Stomach (tissue), 19 donors: ENCODE measurements around the gene FAM187B. TPM values are rescaled to one million over a fixed set of nuclear protein-coding genes. Genes with fewer than 3 reads are reported as not detected.

Source experiments
- DNase-seq, 2 donors: peaks; one replicate each; pipeline versions ENCODE4 v3.0.0 to v3.0.0-alpha.2; 2013 to 2019
- H3K27ac ChIP-seq, 5 donors: fragments of 200-600 bp in 4 of 5; sonication (generic) in 4 of 5; one replicate each; pipeline ENCODE4 v1.5.1; 2013 to 2019; ENCODE audit warnings: mild to moderate bottlenecking in 1 of 5, moderate library complexity in 1 of 5
- H3K27me3 ChIP-seq, 3 donors: fragments of 200-600 bp; sonication (generic); one replicate each; pipeline ENCODE4 v1.5.1; 2017 to 2019; ENCODE audit warnings: mixed run types in 1 of 3
- H3K36me3 ChIP-seq, 4 donors: fragments of 200-600 bp; sonication (generic); 1 replicate in 3 of 4; 2 replicates in 1 of 4; pipeline ENCODE4 v1.5.1; 2016 to 2019
- H3K4me1 ChIP-seq, 4 donors: fragments of 200-600 bp; sonication (generic); one replicate each; pipeline ENCODE4 v1.5.1; 2016 to 2019
- H3K4me3 ChIP-seq, 4 donors: fragments of 200-600 bp; sonication (generic) in 3 of 4; one replicate each; pipeline ENCODE4 v1.5.1; 2016 to 2019; ENCODE audit warnings: mild to moderate bottlenecking in 1 of 4
- H3K9me3 ChIP-seq, 4 donors: fragments of 200-600 bp; sonication (generic); one replicate each; pipeline ENCODE4 v1.5.1; 2016 to 2019
- EP300 ChIP-seq: sonication (generic); formaldehyde crosslinking; IDR thresholded peaks from one replicate; pipeline ENCODE4 v1.6.1; 2017; ENCODE audit warnings: antibody characterized with exemption
- POLR2A ChIP-seq, 4 donors: fragments of 450-650 bp; IDR thresholded peaks; one replicate each; pipeline ENCODE4 v1.6.1; 2016; ENCODE audit warnings: antibody characterized with exemption in 4 of 4, control low read depth in 2 of 4, mild to moderate bottlenecking in 1 of 4, moderate library complexity in 1 of 4
- POLR2AphosphoS5 ChIP-seq, 3 donors: sonication (generic); formaldehyde crosslinking; IDR thresholded peaks; one replicate each; pipeline ENCODE4 v1.6.1; 2016; ENCODE audit warnings: antibody characterized with exemption in 3 of 3
- WGBS, 5 donors: extraction: QIAGEN DNeasy Blood & Tissue Kit in 3 of 5; methylation state at CpG; one replicate each; pipeline versions ENCODE4 v1.1.5 to v1.1.7; 2013 to 2018; 5-methylcytosine and 5-hydroxymethylcytosine counted together
- intact Hi-C: fragments of 100-400 bp; cut with DNase I; formaldehyde crosslinking; loops from one replicate; pipeline ENCODE4 v1.15.1; 2023; ENCODE audit warnings: low total_unique reads
- long read RNA-seq, 10 donors: transcript quantifications; one replicate each; lab custom pipeline, GENCODE V29; 2026
- polyA plus RNA-seq, 3 donors: library from polyadenylated mRNA; stranded (reverse); fragments of 200-250 nt; gene quantifications; one replicate each; pipeline ENCODE4 v1.2.3, GENCODE V29; 2013
- total RNA-seq, 5 donors: library from RNA; depleted of rRNA; stranded (reverse); fragments of >200 nt; gene quantifications; one replicate each; pipeline versions ENCODE4 v1.1.0 to v1.2.3, GENCODE V29; 2014 to 2016
- TF ChIP-seq, protein P1 (sequence below), 7 experiments: fragments of 450-650 bp in 4 of 7; fragments of 200-600 bp in 3 of 7; sonication (generic) in 3 of 7; IDR thresholded peaks; one replicate each; pipeline ENCODE4 v1.5.1; 2016 to 2019; ENCODE audit warnings: antibody characterized with exemption in 7 of 7, control low read depth in 2 of 7, mild to moderate bottlenecking in 1 of 7
- donor health status: healthy with polysubstance abuse.
- donor health status: Bipolar disorder and iron deficiency.
- donor health status: healthy.

FAM187B gene
- total RNA-seq: not detected
- under 1 TPM in 1 of 3 donors, not detected in 2; 0.25 TPM for polyA plus RNA-seq
- long read RNA-seq, donor 1: 0 reads
- long read RNA-seq, donor 2: 0 reads
- long read RNA-seq, donor 3: 0 reads
- long read RNA-seq, donor 4: 0 reads
- long read RNA-seq, donor 5: 0 reads
- long read RNA-seq, donor 6: 0 reads
- long read RNA-seq, donor 7: 0 reads
- long read RNA-seq, donor 8: 0 reads
- long read RNA-seq, donor 9, partial matches to known transcripts: 314 of 331 reads
- long read RNA-seq, donor 9, other reads (novel, unspliced or antisense): 17 of 331 reads
- long read RNA-seq, donor 10: 0 reads

DNA sequence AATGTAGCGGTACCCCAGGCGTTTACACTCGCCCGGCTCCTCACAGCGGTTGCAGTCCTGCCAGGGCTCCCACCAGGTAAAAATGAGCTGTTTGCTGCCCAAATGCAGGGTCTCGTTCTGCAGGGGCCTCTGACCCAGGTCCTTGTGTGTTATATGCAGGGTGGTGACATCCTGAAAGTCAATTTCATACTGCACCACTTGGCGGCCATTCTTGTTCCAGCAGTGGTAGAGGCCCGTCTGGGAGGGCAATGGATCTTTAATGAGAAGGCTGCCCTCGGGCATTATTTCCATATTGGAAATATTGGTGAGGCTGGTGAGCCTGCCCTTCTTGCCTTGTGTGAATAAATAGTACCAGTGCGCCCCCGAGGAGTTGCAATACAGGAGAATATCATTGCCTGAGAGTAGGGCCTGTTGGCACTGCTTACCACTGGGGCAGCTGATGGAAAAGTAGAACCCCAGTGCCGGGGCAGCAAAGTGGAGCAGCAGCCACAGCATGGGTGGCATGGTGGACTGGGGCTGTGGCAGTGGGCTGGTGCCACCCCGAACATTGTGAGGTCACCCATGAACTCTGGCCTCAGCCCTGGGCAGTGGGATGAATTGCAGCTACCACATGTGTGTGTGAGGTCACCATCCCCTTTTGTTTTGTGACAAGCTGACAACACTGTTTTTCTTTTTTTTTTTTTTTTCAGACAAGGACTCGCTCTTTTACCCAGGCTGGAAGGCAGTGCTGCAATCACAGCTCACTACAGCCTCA is at the start of gene FAM187B:
FAM187B (minus strand) TSS at position 563 of the 754 bp plus-strand sequence; CDS start at position 504, 59 bp downstream.
- 82 to 92% (median 89%) methylated on average over 9 to 14 of the region's 14 CpGs for WGBS, 5 donors
- no peak within 1 kb of the TSS for H3K4me3 ChIP-seq
- H3K9me3 ChIP-seq: no peaks in the 10 kb centered on the region
- H3K27ac ChIP-seq: no peak within 1 kb of the TSS
- TF ChIP-seq POLR2A (IDR thresholded peaks at IDR 0.05): no peak
- no peak for TF ChIP-seq POLR2AphosphoS5 (IDR thresholded peaks at IDR 0.05)
- TF ChIP-seq, protein P1, sequence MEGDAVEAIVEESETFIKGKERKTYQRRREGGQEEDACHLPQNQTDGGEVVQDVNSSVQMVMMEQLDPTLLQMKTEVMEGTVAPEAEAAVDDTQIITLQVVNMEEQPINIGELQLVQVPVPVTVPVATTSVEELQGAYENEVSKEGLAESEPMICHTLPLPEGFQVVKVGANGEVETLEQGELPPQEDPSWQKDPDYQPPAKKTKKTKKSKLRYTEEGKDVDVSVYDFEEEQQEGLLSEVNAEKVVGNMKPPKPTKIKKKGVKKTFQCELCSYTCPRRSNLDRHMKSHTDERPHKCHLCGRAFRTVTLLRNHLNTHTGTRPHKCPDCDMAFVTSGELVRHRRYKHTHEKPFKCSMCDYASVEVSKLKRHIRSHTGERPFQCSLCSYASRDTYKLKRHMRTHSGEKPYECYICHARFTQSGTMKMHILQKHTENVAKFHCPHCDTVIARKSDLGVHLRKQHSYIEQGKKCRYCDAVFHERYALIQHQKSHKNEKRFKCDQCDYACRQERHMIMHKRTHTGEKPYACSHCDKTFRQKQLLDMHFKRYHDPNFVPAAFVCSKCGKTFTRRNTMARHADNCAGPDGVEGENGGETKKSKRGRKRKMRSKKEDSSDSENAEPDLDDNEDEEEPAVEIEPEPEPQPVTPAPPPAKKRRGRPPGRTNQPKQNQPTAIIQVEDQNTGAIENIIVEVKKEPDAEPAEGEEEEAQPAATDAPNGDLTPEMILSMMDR (IDR thresholded peaks at IDR 0.05): no peak
- no peak for TF ChIP-seq EP300
- H3K4me1 ChIP-seq: peaks cover 0 to 12% (median 4%) of the 10 kb centered on the region in 4 donors
- peaks cover 0 to 10% (median 0%) of the 10 kb centered on the region in 3 donors for H3K27me3 ChIP-seq
- no peak for DNase-seq
- intact Hi-C loops: no loop called here
- H3K36me3 ChIP-seq: no peaks in the 10 kb centered on the region

- DNase-seq: no peak
Observed at GRCh38 chr19:35276706-35277281, 48.3 kb upstream of the FAM187B start.

GRCh38 chr19:35274323-35274722 is 45.8 kb upstream of the FAM187B start:
- WGBS, 5 donors: 75 to 85% (median 80%) methylated on average over 5 of the region's 5 CpGs

More at GRCh38 chr19:35276706-35277281, 48.3 kb upstream of the FAM187B start:
- TF ChIP-seq EP300 (no peak), POLR2AphosphoS5 (IDR thresholded peaks at IDR 0.05) (no peak), POLR2A (IDR thresholded peaks at IDR 0.05) (no peak)
- TF ChIP-seq, protein P1 (IDR thresholded peaks at IDR 0.05): no peak
- Histone ChIP-seq H3K27me3 (no peaks in the 10 kb centered on the region), H3K36me3 (peaks cover 45 to 86% (median 81%) of the 10 kb centered on the region in 4 donors), H3K9me3 (no peaks in the 10 kb centered on the region), H3K4me3 (no peak overlapping the region), H3K4me1 (peaks cover 2 to 32% (median 7%) of the 10 kb centered on the region in 4 donors), H3K27ac (no peak overlapping the region)
- 94 to 95% (median 94%) methylated on average over 28 of the region's 28 CpGs for WGBS, 5 donors
- intact Hi-C loops: no loop called here

More at GRCh38 chr19:35274323-35274722, 45.8 kb upstream of the FAM187B start:
- Histone ChIP-seq H3K9me3 (no peaks in the 10 kb centered on the region), H3K27me3 (no peaks in the 10 kb centered on the region), H3K4me1 (peaks cover 7 to 35% (median 21%) of the 10 kb centered on the region in 4 donors), H3K4me3 (no peak overlapping the region), H3K36me3 (peaks cover 61 to 93% (median 93%) of the 10 kb centered on the region in 4 donors), H3K27ac (no peak overlapping the region)
- no peak for DNase-seq
- intact Hi-C loops: no loop called here
- TF ChIP-seq, protein P1 (IDR thresholded peaks at IDR 0.05): no peak
- no peak for TF ChIP-seq POLR2AphosphoS5 (IDR thresholded peaks at IDR 0.05)
- TF ChIP-seq EP300: no peak
- TF ChIP-seq POLR2A (IDR thresholded peaks at IDR 0.05): no peak
